Measurements from ENCODE around the gene C19orf12. TPM values are rescaled to one million over a fixed set of nuclear protein-coding genes. Genes with fewer than 3 reads are reported as not detected.

C19orf12 gene
- total and polyA plus RNA-seq, 2 donors (not counting 3 experiments of a cell fraction or from before 2014, with no cell fraction given): 20.4 to 22.9 TPM

DNA sequence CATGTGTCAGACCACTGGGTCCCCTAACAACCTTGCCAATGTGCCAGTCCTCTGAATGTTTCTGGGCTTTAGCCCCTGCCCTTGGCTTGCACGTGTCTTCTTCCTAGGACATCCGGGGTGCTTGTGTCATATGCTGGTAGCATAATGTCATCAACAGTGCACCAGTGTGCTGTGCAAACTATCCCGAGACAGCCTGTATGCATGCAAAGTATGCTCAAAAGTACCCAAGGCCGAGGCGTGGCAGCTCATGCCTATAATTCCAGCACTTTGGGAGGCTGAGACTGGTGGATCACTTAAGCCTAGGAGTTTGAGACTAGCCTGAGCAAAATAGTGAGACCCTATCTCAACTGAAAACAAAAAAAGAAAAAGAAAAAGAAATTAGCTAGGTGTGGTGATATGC, 20.8 kb upstream of the C19orf12 start:
- H2AFZ ChIP-seq (ENCODE audit: low read depth, low read length): no peak overlapping the region
- ChIA-PET POLR2A (no interaction called here), CTCF (interaction anchor here (1.0 kb wide), 1 partner anchor 136 kb away, joined by 3 read pairs; no protein-coding TSS in a partner anchor)
- H3K4me2 ChIP-seq (ENCODE audit: insufficient read depth, low read length): no peak overlapping the region
- H3K4me3 ChIP-seq (replicated peaks in 1 of 3; ENCODE audit: insufficient read depth in 1 of 3, low read depth in 1 of 3, low read length in 3 of 3): no peak overlapping the region
- H3K79me2 ChIP-seq (ENCODE audit: control insufficient read depth, insufficient read depth, low read length): no peaks in the 10 kb centered on the region
- H3K4me1 ChIP-seq (ENCODE audit: control insufficient read depth, extremely low read depth, insufficient read depth, low read length): no peaks in the 10 kb centered on the region
- dilution Hi-C loops (cut with MboI; ENCODE audit: extremely low pct_ligation_motif_present, low sequenced_read_pairs) (loop anchor here (25.0 kb wide), 1 partner anchor 901 kb away; no protein-coding TSS in a partner anchor), intact Hi-C loops (cut with micrococcal nuclease) (no loop called here)
- FAIRE-seq: no peak
- H3K27ac ChIP-seq (ENCODE audit: insufficient read depth, low read depth, low read length): no peak overlapping the region
- H3K27me3 ChIP-seq (ENCODE audit: control insufficient read depth in 2 of 2, insufficient read depth in 2 of 2, low read length in 2 of 2): no peaks in the 10 kb centered on the region
- no peaks in the 10 kb centered on the region for H3K9me3 ChIP-seq (replicated peaks; ENCODE audit: control insufficient read depth, insufficient read depth, low read length)
- no peaks in the 10 kb centered on the region for H3K36me3 ChIP-seq (ENCODE audit: control insufficient read depth in 2 of 2, extremely low read depth in 1 of 2, insufficient read depth in 2 of 2, low read length in 2 of 2)
- BruUV-seq (replicated peaks): no TSS peak
- H4K20me1 ChIP-seq (replicated peaks; ENCODE audit: control insufficient read depth, extremely low read depth, insufficient read depth, low read length): no peaks in the 10 kb centered on the region
- DNase-seq (ENCODE audit: low read depth, low spot score): no peak
- H3K9me1 ChIP-seq (replicated peaks; ENCODE audit: control insufficient read depth, extremely low read depth, insufficient read depth, low read length): no peaks in the 10 kb centered on the region
- no peak overlapping the region for H3K9ac ChIP-seq (replicated peaks; ENCODE audit: extremely low read depth, insufficient read depth, low read length)
- no peak for TF ChIP-seq JUN (IDR thresholded peaks at IDR 0.05; ENCODE audit: borderline replicate concordance, insufficient read depth, insufficient read length, low read depth)
- TF ChIP-seq GATA2 (IDR thresholded peaks at IDR 0.05; ENCODE audit: insufficient read depth, insufficient read length, low read depth, low read length): no peak
- TF ChIP-seq POLR2A (IDR thresholded peaks at IDR 0.05; ENCODE audit: low read depth, low read length): no peak
- TF ChIP-seq, protein P1, sequence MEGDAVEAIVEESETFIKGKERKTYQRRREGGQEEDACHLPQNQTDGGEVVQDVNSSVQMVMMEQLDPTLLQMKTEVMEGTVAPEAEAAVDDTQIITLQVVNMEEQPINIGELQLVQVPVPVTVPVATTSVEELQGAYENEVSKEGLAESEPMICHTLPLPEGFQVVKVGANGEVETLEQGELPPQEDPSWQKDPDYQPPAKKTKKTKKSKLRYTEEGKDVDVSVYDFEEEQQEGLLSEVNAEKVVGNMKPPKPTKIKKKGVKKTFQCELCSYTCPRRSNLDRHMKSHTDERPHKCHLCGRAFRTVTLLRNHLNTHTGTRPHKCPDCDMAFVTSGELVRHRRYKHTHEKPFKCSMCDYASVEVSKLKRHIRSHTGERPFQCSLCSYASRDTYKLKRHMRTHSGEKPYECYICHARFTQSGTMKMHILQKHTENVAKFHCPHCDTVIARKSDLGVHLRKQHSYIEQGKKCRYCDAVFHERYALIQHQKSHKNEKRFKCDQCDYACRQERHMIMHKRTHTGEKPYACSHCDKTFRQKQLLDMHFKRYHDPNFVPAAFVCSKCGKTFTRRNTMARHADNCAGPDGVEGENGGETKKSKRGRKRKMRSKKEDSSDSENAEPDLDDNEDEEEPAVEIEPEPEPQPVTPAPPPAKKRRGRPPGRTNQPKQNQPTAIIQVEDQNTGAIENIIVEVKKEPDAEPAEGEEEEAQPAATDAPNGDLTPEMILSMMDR (IDR thresholded peaks at IDR 0.05; ENCODE audit: extremely low read depth in 1 of 2, insufficient read depth in 1 of 2, low read depth in 1 of 2, low read length in 2 of 2): no peak
- no peak for TF ChIP-seq EZH2 (IDR thresholded peaks at IDR 0.05; ENCODE audit: borderline replicate concordance, low read depth, low read length, severe bottlenecking)
- TF ChIP-seq FOS (IDR thresholded peaks at IDR 0.05; ENCODE audit: borderline replicate concordance, insufficient read depth, low read length): no peak
- no peak for TF ChIP-seq POLR2AphosphoS5 (IDR thresholded peaks at IDR 0.05; ENCODE audit: insufficient read depth, low read depth, low read length)
- TF ChIP-seq MAX (IDR thresholded peaks at IDR 0.05; ENCODE audit: insufficient read depth, insufficient read length): no peak
- TF ChIP-seq MYC (IDR thresholded peaks at IDR 0.05; ENCODE audit: low read depth, low read length): no peak
